Measurements from ENCODE around the gene CERS6. TPM values are rescaled to one million over a fixed set of nuclear protein-coding genes. Genes with fewer than 3 reads are reported as not detected.
A peak's percentile ranks its signal among the peaks of the same experiment; 100 is the strongest.

CERS6 gene
- total RNA-seq, 4 donors from 2014 or later: 46.6 to 67.7 (median 53.6) TPM

DNA sequence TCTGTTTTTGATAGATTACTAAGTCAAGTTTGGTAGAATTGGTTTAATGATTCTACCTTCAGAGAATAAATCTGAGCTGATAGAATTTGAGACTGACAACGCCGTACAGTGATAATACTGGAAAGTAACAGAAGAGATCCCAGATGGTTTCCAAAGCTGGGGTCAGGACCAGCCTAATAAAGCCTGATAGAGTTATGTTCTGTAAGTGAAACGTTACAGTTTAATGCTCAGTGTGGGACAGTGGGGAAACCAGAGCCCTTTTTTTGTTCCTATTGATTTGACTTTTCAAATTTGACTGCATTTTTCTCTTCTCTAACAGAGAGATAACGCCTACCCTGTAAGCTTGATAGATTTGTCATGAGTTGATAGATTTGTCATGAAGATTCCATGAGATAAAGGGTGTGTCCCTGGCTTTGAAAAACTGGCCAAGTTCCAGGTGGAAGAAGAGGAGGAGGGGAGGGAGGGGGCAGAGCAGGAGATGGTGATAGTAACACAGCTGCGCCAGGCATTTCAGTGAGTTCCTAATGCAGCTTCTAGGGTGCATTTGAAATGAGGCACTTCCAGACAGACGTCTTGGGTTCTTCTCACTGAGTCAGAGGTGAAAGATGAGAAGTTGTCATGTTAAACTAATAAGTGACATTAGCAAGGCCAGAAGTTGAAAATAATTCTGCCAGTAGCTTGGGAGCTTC lies 65.1 kb downstream of the CERS6 start:
- H3K27me3 ChIP-seq: no peaks in the 10 kb centered on the region
- WGBS: 61% methylated on average over 6 of the region's 6 CpGs
- intact Hi-C loops (cut with DNase I): loop anchor here (10.0 kb wide), 1 partner anchor 64 kb away; no protein-coding TSS in a partner anchor
- H3K4me1 ChIP-seq: peaks cover 73 to 89% (median 80%) of the 10 kb centered on the region in 4 donors
- H3K9me3 ChIP-seq: no peaks in the 10 kb centered on the region
- H3K4me3 ChIP-seq: peak overlapping the region in 2 of 4 donors; percentile 1 to 13
- TF ChIP-seq, protein P1, sequence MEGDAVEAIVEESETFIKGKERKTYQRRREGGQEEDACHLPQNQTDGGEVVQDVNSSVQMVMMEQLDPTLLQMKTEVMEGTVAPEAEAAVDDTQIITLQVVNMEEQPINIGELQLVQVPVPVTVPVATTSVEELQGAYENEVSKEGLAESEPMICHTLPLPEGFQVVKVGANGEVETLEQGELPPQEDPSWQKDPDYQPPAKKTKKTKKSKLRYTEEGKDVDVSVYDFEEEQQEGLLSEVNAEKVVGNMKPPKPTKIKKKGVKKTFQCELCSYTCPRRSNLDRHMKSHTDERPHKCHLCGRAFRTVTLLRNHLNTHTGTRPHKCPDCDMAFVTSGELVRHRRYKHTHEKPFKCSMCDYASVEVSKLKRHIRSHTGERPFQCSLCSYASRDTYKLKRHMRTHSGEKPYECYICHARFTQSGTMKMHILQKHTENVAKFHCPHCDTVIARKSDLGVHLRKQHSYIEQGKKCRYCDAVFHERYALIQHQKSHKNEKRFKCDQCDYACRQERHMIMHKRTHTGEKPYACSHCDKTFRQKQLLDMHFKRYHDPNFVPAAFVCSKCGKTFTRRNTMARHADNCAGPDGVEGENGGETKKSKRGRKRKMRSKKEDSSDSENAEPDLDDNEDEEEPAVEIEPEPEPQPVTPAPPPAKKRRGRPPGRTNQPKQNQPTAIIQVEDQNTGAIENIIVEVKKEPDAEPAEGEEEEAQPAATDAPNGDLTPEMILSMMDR (IDR thresholded peaks at IDR 0.05): no peak
- no peak for TF ChIP-seq POLR2A (IDR thresholded peaks at IDR 0.05; ENCODE audit: low read depth)
- no peak for TF ChIP-seq POLR2AphosphoS5 (IDR thresholded peaks at IDR 0.05)
- no peak for TF ChIP-seq EP300 (IDR thresholded peaks at IDR 0.05)
- DNase-seq (ENCODE audit: extremely low spot score): no peak
- peak overlapping the region in 3 of 4 donors; percentile 2 to 15 (median 11) for H3K27ac ChIP-seq (replicated peaks in 1 of 4)
- no peaks in the 10 kb centered on the region for H3K36me3 ChIP-seq

DNA sequence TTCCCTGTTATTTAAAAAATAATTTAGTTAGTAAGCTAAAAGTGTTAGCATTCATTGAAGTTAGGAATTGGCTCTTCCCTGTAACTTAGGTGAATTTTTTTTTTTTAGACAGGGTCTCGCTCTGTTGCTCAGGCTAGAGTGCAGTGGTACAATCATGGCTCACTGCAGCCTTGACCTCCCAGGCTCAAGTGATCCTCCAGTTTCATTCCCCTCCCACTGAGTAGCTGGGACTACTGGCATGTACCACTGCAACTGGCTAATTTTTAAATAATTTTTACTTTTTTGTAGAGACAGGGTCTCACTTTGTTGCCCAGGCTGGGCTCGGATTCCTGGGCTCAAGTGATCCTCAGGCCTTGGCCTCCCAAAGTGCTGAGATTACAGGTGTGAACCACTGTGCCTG lies 66.4 kb downstream of the CERS6 start:
- Histone ChIP-seq H3K27me3 (no peaks in the 10 kb centered on the region), H3K27ac (replicated peaks in 1 of 4) (no peak overlapping the region), H3K4me1 (peaks cover 72 to 90% (median 80%) of the 10 kb centered on the region in 4 donors), H3K4me3 (no peak overlapping the region), H3K9me3 (no peaks in the 10 kb centered on the region), H3K36me3 (no peaks in the 10 kb centered on the region)
- 100% methylated on average over 2 of the region's 2 CpGs for WGBS
- no peak for TF ChIP-seq EP300 (IDR thresholded peaks at IDR 0.05)
- TF ChIP-seq, protein P1 (IDR thresholded peaks at IDR 0.05): no peak
- no peak for DNase-seq (ENCODE audit: extremely low spot score)
- intact Hi-C loops (cut with DNase I): loop anchor here (10.0 kb wide), 1 partner anchor 62 kb away; no protein-coding TSS in a partner anchor

DNA sequence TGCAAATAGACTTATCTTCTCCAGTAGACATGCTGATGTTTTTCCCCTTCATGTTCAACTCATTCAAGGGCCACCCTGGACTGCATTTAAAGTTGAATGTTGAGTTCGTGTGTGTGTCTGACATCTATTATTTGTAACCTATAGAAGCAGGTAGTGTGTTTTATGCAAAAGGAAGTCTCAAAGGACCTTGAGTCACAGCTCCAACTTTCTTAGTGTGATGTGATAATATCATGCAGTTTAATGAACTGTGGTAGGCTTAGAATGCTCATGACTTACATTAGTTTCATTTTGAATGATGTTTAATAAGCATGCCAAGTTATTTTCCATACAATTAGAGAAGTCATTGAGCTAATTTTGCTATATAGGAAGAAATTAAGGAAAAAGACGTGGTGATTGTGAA lies 67.9 kb downstream of the CERS6 start:
- Histone ChIP-seq H3K9me3 (no peaks in the 10 kb centered on the region), H3K4me3 (no peak overlapping the region), H3K36me3 (no peaks in the 10 kb centered on the region), H3K4me1 (peaks cover 81 to 90% (median 83%) of the 10 kb centered on the region in 4 donors), H3K27ac (replicated peaks in 1 of 4) (no peak overlapping the region), H3K27me3 (no peaks in the 10 kb centered on the region)
- TF ChIP-seq, protein P1 (IDR thresholded peaks at IDR 0.05): no peak
- TF ChIP-seq POLR2A (IDR thresholded peaks at IDR 0.05; ENCODE audit: low read depth) (no peak), EP300 (IDR thresholded peaks at IDR 0.05) (no peak), POLR2AphosphoS5 (IDR thresholded peaks at IDR 0.05) (no peak)
- 73% methylated on average over 2 of the region's 2 CpGs for WGBS
- intact Hi-C loops (cut with DNase I): loop anchor here (10.0 kb wide), 1 partner anchor 61 kb away; no protein-coding TSS in a partner anchor
- no peak for DNase-seq (ENCODE audit: extremely low spot score)

DNA sequence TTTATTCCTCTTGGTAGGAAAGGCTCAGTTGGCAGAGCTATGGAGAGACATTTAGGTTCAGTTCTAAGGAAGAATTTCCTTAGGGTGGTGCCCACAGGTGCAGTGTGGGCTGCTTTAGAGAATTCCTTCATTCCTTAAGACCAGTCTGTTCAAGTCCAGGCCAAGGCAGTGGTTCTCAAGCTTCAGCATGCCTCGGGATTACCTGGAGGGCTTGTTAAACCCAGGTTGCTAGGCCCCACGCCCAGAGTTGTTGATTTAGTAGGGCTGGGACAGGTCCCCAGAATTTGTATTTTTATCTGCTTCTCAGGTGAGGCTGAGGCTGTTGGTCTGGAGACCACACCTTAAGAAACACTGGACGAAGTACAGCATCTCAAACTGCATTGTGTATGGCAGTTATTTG lies 68.9 kb downstream of the CERS6 start:
- no peak for TF ChIP-seq EP300 (IDR thresholded peaks at IDR 0.05)
- TF ChIP-seq, protein P1 (IDR thresholded peaks at IDR 0.05): no peak
- TF ChIP-seq POLR2AphosphoS5 (IDR thresholded peaks at IDR 0.05): no peak
- no peak for TF ChIP-seq POLR2A (IDR thresholded peaks at IDR 0.05; ENCODE audit: low read depth)
- Histone ChIP-seq H3K9me3 (no peaks in the 10 kb centered on the region), H3K27ac (replicated peaks in 1 of 4) (peak overlapping the region in 1 of 4 donors; percentile 8), H3K4me1 (peaks cover 80 to 94% (median 92%) of the 10 kb centered on the region in 4 donors), H3K36me3 (no peaks in the 10 kb centered on the region), H3K4me3 (no peak overlapping the region), H3K27me3 (no peaks in the 10 kb centered on the region)
- DNase-seq (ENCODE audit: extremely low spot score): no peak
- intact Hi-C loops (cut with DNase I): loop anchor here (5.0 to 10.0 kb wide), 3 partner anchors 60 to 107 kb away; partner anchors contain the start of gene CERS6
- 98% methylated on average over 3 of the region's 3 CpGs for WGBS

All from esophagus muscularis mucosa (tissue), 4 donors.